Gastrocnemius medialis (tissue), 4 donors: ENCODE results near the gene AHCY. TPM values are rescaled to one million over a fixed set of nuclear protein-coding genes. Genes with fewer than 3 reads are reported as not detected.

Experiments used
- ATAC-seq, 2 donors: fragments of 150-250 bp; one replicate each; pipeline ENCODE4 v1.9.1; 2016
- DNase-seq, 2 donors: peaks; one replicate each; pipeline ENCODE4 v3.0.0-alpha.2; 2019
- H3K27ac ChIP-seq, 4 donors: fragments of 200-600 bp; sonication (generic); 1 replicate in 1 of 4; 2 replicates in 3 of 4; pipeline ENCODE4 v1.5.1; 2016 to 2018; ENCODE audit warnings: mild to moderate bottlenecking in 2 of 4, moderate library complexity in 1 of 4
- H3K27me3 ChIP-seq, 3 donors: fragments of 200-600 bp; sonication (generic) in 2 of 3; 1 replicate in 1 of 3; 2 replicates in 2 of 3; pipeline versions ENCODE4 v1.5.1 to v1.6.0; 2016 to 2019; ENCODE audit warnings: mild to moderate bottlenecking in 1 of 3, moderate library complexity in 1 of 3
- H3K36me3 ChIP-seq, 2 donors: fragments of 200-600 bp; sonication (generic) in 1 of 2; one replicate each; pipeline ENCODE4 v1.5.1; 2017 to 2018
- H3K4me1 ChIP-seq, 2 donors: fragments of 200-600 bp; sonication (generic) in 1 of 2; one replicate each; pipeline ENCODE4 v1.5.1; 2016 to 2017; ENCODE audit warnings: mild to moderate bottlenecking in 2 of 2
- H3K4me3 ChIP-seq, 4 donors: fragments of 200-600 bp; sonication (generic) in 3 of 4; 1 replicate in 1 of 4; 2 replicates in 3 of 4; pipeline ENCODE4 v1.5.1; 2016 to 2019; ENCODE audit warnings: mild to moderate bottlenecking in 2 of 4
- H3K9me3 ChIP-seq, 3 donors: fragments of 200-600 bp; sonication (generic) in 2 of 3; 1 replicate in 1 of 3; 2 replicates in 2 of 3; pipeline ENCODE4 v1.5.1; 2016 to 2019
- CTCF ChIP-seq, 5 experiments: fragments of 450-650 bp in 3 of 5; fragments of 200-600 bp in 2 of 5; sonication (generic) in 2 of 5; IDR thresholded peaks in 4 of 5; conservative IDR thresholded peaks in 1 of 5; 1 replicate in 4 of 5; 2 replicates in 1 of 5; pipeline ENCODE4 v1.5.1; 2016 to 2019; ENCODE audit warnings: antibody characterized with exemption in 5 of 5, mild to moderate bottlenecking in 3 of 5, moderate library complexity in 3 of 5
- POLR2A ChIP-seq, 2 donors: fragments of 450-650 bp; IDR thresholded peaks; one replicate each; pipeline ENCODE4 v1.6.1; 2017; ENCODE audit warnings: antibody characterized with exemption in 2 of 2, mild to moderate bottlenecking in 2 of 2, moderate library complexity in 2 of 2
- in situ Hi-C, 4 donors: fragments of 200-750 bp; cut with MboI; loops; one replicate each; pipeline versions ENCODE4 v1.15.0 to v1.8.0; 2017; ENCODE audit warnings: low sequenced_read_pairs in 4 of 4
- intact Hi-C: fragments of 100-400 bp; cut with DNase I; formaldehyde crosslinking; loops from one replicate; pipeline ENCODE4 v1.15.1; 2023; ENCODE audit warnings: low total_unique reads
- total RNA-seq, 4 donors: library from RNA; depleted of rRNA; stranded (reverse); fragments of >200 nt; gene quantifications; one replicate each; pipeline versions ENCODE4 v1.1.0 to v1.2.3, GENCODE V29; 2016

Gene AHCY
- total RNA-seq, 4 donors from 2014 or later: 81.7 to 110 (median 98.6) TPM

GRCh38 chr20:34302312-34302722 is 838 bp downstream of the AHCY start:
- peak overlapping the region; percentile 95 to 99 (median 98) for H3K27ac ChIP-seq
- peak in 1 of 5 experiments; percentile 24 for TF ChIP-seq CTCF (IDR thresholded peaks at IDR 0.05 in 4 of 5, conservative IDR thresholded peaks at IDR 0.05 in 1 of 5)
- no peak for TF ChIP-seq POLR2A (IDR thresholded peaks at IDR 0.05)
- H3K27me3 ChIP-seq: no peaks in the 10 kb centered on the region
- no peaks in the 10 kb centered on the region for H3K36me3 ChIP-seq
- intact Hi-C loops: loop anchor here (2.0 to 5.0 kb wide), 4 partner anchors 60 to 406 kb away; partner anchors contain the start of genes DYNLRB1 and ITCH
- DNase-seq (no peak), ATAC-seq (peak in 1 of 2 donors; percentile 12)
- in situ Hi-C loops: loop anchor here in 3 of 4 donors (5.0 to 25.0 kb wide), 3 partner anchors 65 to 460 kb away; partner anchors contain the start of gene DYNLRB1 (in 1 of the 3)
- H3K4me3 ChIP-seq: peak overlapping the region; percentile 85 to 98 (median 95)
- H3K4me1 ChIP-seq: peaks cover 21 to 26% of the 10 kb centered on the region in 2 donors
- H3K9me3 ChIP-seq: no peaks in the 10 kb centered on the region

- ATAC-seq (no peak), DNase-seq (no peak)
- Histone ChIP-seq H3K4me1 (peaks cover 21 to 26% of the 10 kb centered on the region in 2 donors), H3K4me3 (peak overlapping the region; percentile 85 to 98 (median 95)), H3K9me3 (no peaks in the 10 kb centered on the region), H3K27me3 (no peaks in the 10 kb centered on the region), H3K36me3 (no peaks in the 10 kb centered on the region), H3K27ac (peak overlapping the region; percentile 95 to 99 (median 98))
- in situ Hi-C loops (loop anchor here in 3 of 4 donors (5.0 to 25.0 kb wide), 3 partner anchors 66 to 461 kb away; partner anchors contain the start of gene DYNLRB1 (in 1 of the 3)), intact Hi-C loops (loop anchor here (2.0 to 5.0 kb wide), 4 partner anchors 61 to 407 kb away; partner anchors contain the start of genes DYNLRB1 and ITCH)
- TF ChIP-seq POLR2A (IDR thresholded peaks at IDR 0.05) (no peak), CTCF (IDR thresholded peaks at IDR 0.05 in 4 of 5, conservative IDR thresholded peaks at IDR 0.05 in 1 of 5) (no peak)
Measured at GRCh38 chr20:34301587-34302311, 1.4 kb downstream of the AHCY start.

- no peak overlapping the region for H3K4me3 ChIP-seq
- peaks cover 21 to 26% of the 10 kb centered on the region in 2 donors for H3K4me1 ChIP-seq
- in situ Hi-C loops (loop anchor here in 3 of 4 donors (5.0 to 25.0 kb wide), 3 partner anchors 66 to 461 kb away; partner anchors contain the start of gene DYNLRB1 (in 1 of the 3)), intact Hi-C loops (loop anchor here (5.0 kb wide), 1 partner anchor 84 kb away; no protein-coding TSS in a partner anchor)
- H3K9me3 ChIP-seq: no peaks in the 10 kb centered on the region
- TF ChIP-seq CTCF (IDR thresholded peaks at IDR 0.05 in 4 of 5, conservative IDR thresholded peaks at IDR 0.05 in 1 of 5): no peak
- no peak for TF ChIP-seq POLR2A (IDR thresholded peaks at IDR 0.05)
- H3K36me3 ChIP-seq: no peaks in the 10 kb centered on the region
- no peaks in the 10 kb centered on the region for H3K27me3 ChIP-seq
- DNase-seq: peak in 1 of 2 donors; percentile 34
- peak overlapping the region; percentile 27 to 98 (median 96) for H3K27ac ChIP-seq
- no peak for ATAC-seq
Measured at GRCh38 chr20:34300809-34301586, 2.2 kb downstream of the AHCY start.

GRCh38 chr20:34300256-34300806 is 2.8 kb downstream of the AHCY start:
- in situ Hi-C loops (loop anchor here in 3 of 4 donors (5.0 to 25.0 kb wide), 3 partner anchors 67 to 462 kb away; partner anchors contain the start of gene DYNLRB1 (in 1 of the 3)), intact Hi-C loops (loop anchor here (5.0 kb wide), 1 partner anchor 83 kb away; no protein-coding TSS in a partner anchor)
- no peak overlapping the region for H3K4me3 ChIP-seq
- H3K36me3 ChIP-seq: peaks cover 0 to 3% of the 10 kb centered on the region in 2 donors
- no peaks in the 10 kb centered on the region for H3K27me3 ChIP-seq
- H3K4me1 ChIP-seq: peaks cover 21 to 26% of the 10 kb centered on the region in 2 donors
- TF ChIP-seq CTCF (IDR thresholded peaks at IDR 0.05 in 4 of 5, conservative IDR thresholded peaks at IDR 0.05 in 1 of 5): no peak
- no peak for TF ChIP-seq POLR2A (IDR thresholded peaks at IDR 0.05)
- ATAC-seq (no peak), DNase-seq (no peak)
- H3K9me3 ChIP-seq: no peaks in the 10 kb centered on the region
- H3K27ac ChIP-seq: no peak overlapping the region
